H1 (cell line): ENCODE data around the gene PID1. TPM values are rescaled to one million over a fixed set of nuclear protein-coding genes. Genes with fewer than 3 reads are reported as not detected.

ENCODE experiments used
- EGR1 ChIP-seq: IDR thresholded peaks from 2 replicates; pipeline ENCODE4 v1.6.1; 2011; ENCODE audit warnings: low read depth, low read length, borderline replicate concordance
- POLR2A ChIP-seq, 2 experiments: IDR thresholded peaks; 1 replicate in 1 of 2; 2 replicates in 1 of 2; pipeline ENCODE4 v1.6.1; 2011; ENCODE audit warnings: low read depth in 2 of 2, low read length in 2 of 2, mild to moderate bottlenecking in 2 of 2; ENCODE audit errors: control extremely low read depth in 1 of 2
- polyA plus RNA-seq, 7 experiments: library from polyadenylated mRNA; depleted of rRNA in 3 of 7; stranded (reverse) in 5 of 7; unstranded in 2 of 7; fragments of >200 nt in 5 of 7; fragments of 200-250 nt in 2 of 7; gene quantifications; 1 replicate in 5 of 7; 2 replicates in 1 of 7; 4 replicates in 1 of 7; pipeline versions ENCODE4 v1.2.1 to v1.2.3, GENCODE V29; 2011 to 2013; ENCODE audit warnings: missing spikeins in 2 of 7, mixed read lengths in 2 of 7
- total RNA-seq: library from RNA; stranded (reverse); fragmentation: NEBNext Ultra II Directional; extraction: Animal tissue kit (Norgen Biotek cat#: 25700); gene quantifications from 2 replicates; pipeline ENCODE4 v1.2.1, GENCODE V29; 2021

The PID1 gene
- total and polyA plus RNA-seq, 2 of the 8 experiments (the other 6 are each of a cell fraction or from before 2014, with no cell fraction given), result 1.5 to 3.3 TPM

DNA sequence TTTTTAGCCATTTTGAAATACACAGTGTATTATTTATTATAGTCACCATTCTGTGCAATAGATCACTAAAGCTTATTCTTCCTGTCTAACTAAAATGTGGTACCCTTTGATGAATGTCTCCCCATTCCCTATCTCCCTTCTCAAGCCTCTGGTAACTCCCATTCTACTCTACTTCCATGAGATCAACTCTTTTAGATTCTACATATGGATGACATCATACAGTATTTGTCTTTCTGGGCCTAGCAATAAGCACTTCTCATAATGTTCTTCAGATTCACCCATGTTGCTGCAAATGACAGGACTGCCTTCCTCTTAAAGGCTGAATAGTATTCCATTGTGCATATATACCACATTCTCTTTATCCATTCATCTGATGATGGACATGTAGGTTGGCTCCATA lies 210.9 kb downstream of the PID1 start (continued):
- TF ChIP-seq EGR1 (no peak), POLR2A (IDR thresholded peaks at IDR 0.05; ENCODE audit: control extremely low read depth in 1 of 2, low read depth in 2 of 2, low read length in 2 of 2) (no peak)
